HG03095 (cell line): ENCODE results near the gene OLAH.
"Not testable (repeated sequence)": the region's sequence is repeated elsewhere in the genome, so short reads cannot be mapped to it uniquely, and the experiment has no call there.

Experiments
- ATAC-seq: cut with Tn5 transposase; IDR thresholded peaks from one replicate; pipeline ENCODE4 v1.9.1; 2021; ENCODE audit warnings: moderate library complexity; ENCODE audit not compliant: unreplicated experiment

OLAH gene

DNA sequence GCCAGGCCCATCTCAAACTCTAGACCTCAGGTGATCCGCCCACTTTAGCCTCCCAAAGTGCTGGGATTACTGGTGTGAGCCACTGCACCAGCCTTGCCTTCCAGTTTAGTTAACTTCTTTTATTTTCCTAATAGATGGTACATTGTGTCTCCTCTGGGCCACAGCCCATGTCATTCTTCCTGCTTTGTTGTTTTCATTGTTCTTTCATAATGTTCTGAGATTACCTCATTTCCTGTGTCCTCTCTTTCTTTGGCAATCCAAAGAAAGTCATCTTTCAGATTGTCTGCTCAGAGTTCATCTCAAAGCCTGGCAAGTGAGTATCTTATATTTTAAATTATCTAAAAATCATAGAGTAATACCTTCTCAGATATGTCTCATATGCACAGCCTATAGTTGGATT is at the start of gene OLAH:
OLAH (plus strand) TSS at position 270 of the 400 bp plus-strand sequence. CDS start 3,346 bp downstream, outside the sequence.
- no peak for ATAC-seq

GRCh38 chr10:14995964-14996565 is 47.7 kb upstream of the OLAH start:
- ATAC-seq: no peak

DNA sequence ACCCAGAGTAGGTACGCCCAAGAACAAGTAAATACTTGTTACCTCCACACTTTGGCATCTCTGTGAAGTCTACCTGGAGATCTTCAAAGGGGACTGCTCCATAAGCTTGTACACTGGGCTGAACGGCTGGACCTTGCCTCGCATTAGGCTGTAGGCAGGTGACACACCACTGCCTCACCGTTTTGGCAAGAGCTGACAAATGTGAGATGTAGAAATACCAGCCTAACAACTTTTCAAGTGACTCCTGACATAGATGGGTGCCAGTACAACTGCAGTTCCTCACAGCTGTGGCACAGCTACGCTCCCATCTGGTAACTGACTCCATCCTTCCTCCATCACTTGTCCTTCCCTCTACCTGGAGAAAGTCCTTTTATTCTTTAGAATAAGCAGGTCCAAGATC is 30.2 kb upstream of the OLAH start:
- not testable (repeated sequence) for ATAC-seq

DNA sequence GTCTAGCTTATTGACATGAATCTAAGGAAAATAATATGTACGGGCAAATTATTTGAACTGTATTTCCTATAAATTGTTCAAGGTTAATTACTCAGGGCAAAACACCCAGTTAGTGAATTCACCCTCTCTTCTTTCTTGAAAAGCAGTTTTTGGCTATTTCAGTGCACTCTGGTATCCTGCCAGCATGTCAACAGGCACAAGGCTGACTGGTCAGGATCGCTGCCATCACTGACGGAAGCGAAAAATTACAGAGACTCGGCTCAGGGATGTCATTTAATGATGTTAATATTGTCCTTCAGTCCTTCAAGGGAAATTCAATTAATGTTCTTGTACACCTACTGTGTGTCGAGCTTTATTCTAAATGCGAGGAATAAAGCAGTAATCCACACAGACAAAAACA is 28.3 kb upstream of the OLAH start:
- no peak for ATAC-seq

- ATAC-seq: not testable (repeated sequence)
Observed at GRCh38 chr10:15020966-15021365, 22.8 kb upstream of the OLAH start.

DNA sequence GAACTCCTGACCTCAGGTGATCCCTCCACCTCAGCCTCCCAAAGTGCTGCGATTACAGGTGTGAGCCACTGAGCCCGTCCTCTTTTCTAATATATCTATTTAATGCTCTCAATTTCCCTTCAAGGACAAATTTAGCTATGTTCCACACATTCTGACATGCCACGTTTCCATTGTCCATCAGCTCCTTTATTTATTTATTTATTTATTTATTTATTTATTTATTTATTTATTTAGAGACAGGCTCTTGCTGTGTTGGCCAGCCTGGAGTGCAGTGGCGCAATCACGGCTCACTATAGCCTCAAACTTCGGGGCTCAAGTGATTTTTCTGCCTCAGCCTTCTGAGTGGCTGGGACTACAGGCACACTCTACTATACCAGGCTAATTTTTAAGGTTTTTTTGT is 20.7 kb upstream of the OLAH start:
- not testable (repeated sequence) for ATAC-seq

DNA sequence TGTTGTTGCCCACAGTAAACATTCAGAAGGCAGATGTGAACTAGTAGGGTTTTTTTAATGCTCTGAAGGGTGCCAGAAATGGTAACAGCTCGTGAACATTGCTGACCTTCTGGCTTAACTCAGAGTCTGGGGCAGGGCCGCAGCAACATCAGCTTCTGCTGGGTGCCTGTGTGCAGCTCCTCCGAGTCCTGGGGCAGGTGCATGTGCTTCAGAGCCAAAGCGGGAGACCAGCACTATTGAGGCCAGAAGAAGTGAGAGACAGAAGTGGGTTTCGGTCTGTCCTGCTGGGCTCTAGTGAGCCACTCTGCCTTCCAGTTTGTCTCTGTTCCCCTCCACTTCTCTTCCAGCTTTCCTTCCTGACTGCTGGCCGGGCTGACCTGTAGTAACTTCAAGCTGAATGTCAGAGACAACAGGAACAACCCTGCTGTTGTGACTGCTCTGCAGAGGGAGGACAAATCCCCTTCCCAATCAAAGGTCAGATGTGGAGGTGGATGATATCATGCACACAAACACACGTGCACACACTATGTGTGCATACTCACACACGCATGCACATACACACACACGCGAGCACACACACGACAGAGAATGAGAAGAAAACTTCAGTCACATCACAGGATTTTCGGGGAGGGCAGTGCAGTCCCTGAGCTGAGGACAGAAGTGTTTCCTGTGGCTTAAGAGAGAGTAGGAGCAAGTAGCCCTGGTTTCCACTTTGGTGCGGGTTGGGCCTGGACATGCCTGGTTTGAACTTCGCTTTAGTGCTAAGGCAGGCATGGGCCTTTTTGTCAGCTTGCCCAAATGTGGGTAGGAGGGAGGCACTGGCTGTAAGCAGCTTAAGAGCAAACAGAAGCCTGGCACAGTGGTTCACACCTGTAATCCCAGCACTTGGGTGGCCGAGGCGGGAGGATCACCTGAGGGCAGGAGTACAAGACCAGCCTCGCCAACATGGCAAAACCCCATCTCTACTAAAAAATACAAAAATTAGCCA is 19.4 kb upstream of the OLAH start:
- ATAC-seq: not testable (repeated sequence)

DNA sequence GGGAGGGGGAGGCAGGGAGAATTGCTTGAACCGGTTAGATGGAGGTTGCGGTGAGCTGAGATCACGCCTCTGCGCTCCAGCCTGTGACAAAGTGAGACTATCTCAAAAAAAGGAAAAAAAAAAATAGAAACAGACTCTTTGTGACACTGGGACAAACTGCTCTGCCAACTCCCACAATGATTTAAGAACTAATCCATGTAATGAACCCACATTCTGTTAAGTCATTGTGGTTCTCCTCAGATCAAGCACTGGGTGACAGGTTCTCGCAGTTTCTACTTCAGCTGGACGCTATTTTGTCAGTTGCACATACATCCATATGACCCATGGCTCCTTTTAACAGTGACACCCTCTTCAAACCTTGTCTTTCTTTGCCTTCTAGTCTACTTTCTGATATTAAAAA is 18.7 kb upstream of the OLAH start:
- not testable (repeated sequence) for ATAC-seq

DNA sequence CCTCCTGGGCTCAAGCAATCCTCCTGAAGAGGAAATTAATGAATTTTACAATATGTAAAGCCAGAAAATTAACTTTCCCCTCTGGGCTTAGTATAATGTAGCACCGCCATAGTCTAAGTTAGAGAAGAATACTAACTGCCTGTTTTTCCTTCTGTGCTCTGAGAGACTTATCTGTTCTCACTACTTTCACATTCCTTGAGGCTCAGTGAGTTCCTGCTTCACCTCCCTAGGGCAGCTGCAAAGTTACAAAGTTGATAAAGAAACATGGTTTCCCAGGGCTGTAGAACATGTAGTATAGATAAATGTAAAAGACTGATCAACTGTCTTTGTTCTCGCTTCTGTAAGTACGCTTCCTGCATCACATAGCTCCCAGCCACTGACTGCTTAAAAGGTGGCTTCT is 16.0 kb upstream of the OLAH start:
- no peak for ATAC-seq

GRCh38 chr10:15035385-15036301 is 8.1 kb upstream of the OLAH start:
- no peak for ATAC-seq

DNA sequence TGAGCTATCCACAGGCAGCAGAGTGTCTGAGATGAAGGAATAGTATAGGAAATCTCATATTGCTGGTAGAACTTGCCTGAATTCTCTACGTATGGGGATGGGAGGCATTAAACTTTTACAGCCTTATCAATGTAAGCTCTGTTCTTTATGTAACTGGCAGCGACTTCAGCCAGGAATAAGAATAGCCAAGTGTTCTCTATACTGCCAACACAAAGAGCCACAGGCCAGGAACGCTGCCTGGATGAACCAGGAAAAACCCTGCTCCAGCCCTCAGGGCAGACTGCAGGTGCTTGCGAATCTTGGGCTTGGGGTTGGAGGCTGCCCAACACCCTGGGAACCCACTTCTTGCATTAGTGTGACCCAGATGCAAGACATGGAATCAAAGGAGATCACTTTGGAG is 6.1 kb upstream of the OLAH start:
- no peak for ATAC-seq

GRCh38 chr10:15038416-15038815 is 5.3 kb upstream of the OLAH start:
- ATAC-seq: no peak

- no peak for ATAC-seq
Observed at GRCh38 chr10:15045380-15045779, 1.6 kb downstream of the OLAH start.

DNA sequence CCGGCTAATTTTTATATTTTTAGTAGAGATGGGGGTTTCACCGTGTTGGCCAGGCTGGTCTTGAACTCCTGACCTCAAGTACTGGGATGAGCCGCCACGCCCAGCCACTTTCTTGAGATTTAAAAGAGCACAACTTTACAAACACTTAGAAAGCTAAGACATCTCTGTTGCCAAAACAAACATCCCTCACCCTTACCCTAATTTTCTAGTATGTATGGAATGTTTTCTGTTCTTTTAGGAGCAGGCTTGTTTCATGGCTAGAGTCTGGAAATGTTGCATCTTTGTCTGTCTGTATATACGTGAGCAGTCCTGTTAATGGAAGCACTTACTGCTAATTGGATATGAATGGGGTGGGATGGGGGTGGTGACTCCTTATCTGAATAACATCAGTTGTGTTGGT is 2.9 kb downstream of the OLAH start:
- ATAC-seq: no peak

DNA sequence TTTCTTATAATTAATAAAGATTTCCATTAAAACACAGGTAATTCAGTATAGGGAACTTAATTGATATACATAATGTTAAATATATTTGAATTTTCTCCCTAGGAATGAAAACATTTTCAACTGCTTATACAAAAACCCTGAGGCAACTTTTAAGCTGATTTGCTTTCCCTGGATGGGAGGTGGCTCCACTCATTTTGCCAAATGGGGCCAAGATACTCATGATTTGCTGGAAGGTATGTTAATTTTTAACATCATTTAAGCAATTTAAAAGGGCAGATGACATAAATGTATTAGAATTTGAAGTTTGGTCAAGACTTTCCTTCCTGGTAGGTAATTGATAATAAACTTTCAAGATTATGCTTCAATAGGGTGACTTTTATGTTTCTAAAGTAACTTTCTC is 5.8 kb downstream of the OLAH start:
- ATAC-seq: no peak

DNA sequence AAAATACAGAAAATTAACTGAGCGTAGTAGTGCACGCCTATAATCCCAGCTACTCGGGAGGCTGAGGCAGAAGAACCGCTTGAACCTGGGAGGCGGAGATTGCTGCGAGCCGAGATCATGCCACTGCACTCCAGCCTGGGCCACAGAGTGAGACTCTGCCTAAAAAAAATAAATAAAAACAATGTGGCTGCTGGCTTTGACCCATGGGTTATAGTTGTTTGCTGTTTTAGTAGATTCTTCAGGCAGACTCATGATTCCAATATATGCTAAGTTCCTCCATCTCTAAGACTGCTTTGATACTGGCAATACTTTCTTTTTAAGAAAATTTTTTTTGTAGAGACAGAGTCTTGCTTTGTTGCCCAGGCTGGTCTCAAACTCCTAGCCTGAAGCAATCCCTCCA is 8.4 kb downstream of the OLAH start:
- no peak for ATAC-seq

DNA sequence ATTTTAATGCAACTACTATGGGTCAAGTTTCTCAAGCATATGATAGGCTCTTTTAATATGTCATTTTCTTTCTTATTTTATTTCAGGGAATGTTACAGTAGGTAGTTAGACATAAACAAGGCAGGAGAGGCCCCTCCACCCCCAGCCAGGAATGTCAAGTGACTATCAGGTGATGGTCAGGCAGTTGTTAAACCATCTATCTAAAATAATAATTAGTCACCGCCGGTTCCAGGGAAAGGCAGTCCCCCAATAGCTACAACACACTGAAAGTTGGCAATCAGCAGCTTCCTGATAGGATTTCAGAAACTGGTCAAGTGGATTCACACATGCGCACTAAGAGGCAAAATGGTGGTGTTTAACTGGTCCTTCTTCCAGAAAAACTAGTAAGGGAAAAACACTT is 9.3 kb downstream of the OLAH start:
- no peak for ATAC-seq

- no peak for ATAC-seq
Observed at GRCh38 chr10:15058689-15059088, 14.9 kb downstream of the OLAH start.

GRCh38 chr10:15059914-15060313 is 16.2 kb downstream of the OLAH start:
- no peak for ATAC-seq

DNA sequence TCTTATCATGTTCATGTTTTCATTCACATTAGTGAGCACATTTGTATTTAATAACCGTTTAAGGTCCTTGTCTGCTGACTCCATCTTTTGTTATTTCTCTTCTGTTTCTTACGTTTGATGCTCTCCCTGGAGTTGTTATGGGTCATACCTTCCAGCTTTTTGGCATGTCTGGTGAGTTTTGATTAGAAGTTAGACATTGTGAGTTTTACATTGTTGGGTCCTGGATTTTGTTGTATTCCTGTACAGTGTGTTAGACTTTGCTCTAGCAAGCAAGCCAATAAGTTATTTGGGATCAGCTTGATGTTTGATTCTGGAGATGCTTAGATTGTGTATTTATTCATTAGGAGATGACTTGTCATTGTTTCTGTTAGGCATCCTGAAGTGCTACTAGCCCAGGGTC is 16.9 kb downstream of the OLAH start:
- ATAC-seq: no peak

DNA sequence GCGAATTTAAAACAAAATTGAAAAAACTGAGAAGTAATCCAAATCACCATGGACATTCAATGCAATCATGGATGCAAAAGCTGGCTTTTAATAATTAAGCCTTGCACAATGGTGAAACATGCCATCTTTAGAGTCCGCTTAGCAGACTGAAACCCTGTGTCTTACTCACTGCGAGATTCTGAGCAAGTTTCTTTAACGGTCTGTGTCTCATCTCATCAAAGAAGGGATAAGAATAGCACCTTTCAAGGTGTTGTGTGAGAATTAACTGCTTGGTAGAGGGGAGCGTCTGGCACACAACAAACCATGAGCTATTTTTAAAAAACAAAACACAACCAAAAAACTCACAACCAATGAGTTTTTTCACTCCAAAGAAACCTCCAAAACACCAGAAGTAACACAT is 23.4 kb downstream of the OLAH start:
- ATAC-seq: no peak
